Uterus (tissue), 2 donors: ENCODE results near the gene CHRNA10.

Experiments
- POLR2A ChIP-seq, 2 donors: fragments of 450-650 bp; IDR thresholded peaks; one replicate each; pipeline ENCODE4 v1.6.1; 2016; ENCODE audit warnings: antibody characterized with exemption in 2 of 2, mild to moderate bottlenecking in 1 of 2, moderate library complexity in 1 of 2
- TF ChIP-seq, protein P1 (sequence below), 4 experiments: fragments of 200-600 bp in 2 of 4; fragments of 450-650 bp in 2 of 4; sonication (generic) in 2 of 4; IDR thresholded peaks; one replicate each; pipeline ENCODE4 v1.5.1; 2016 to 2019; ENCODE audit warnings: antibody characterized with exemption in 4 of 4, mild to moderate bottlenecking in 2 of 4, moderate library complexity in 1 of 4

DNA sequence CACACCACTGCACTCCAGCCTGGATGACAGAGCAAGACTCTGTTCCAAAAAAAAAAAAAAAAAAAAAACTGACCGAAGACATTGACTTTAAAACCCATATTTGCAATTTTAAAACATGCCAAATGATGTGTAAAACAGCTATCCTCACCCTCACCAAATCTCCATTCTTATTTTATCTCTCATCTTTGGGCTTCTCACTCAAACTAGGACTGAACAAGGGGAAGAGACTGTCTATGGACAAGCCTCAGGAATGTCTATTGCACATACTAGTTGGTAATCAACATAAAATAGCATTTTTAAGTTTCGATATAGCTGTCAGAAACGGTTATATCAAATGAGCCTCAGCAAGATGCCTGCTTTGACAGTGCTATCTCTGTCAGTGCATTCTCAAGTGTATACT lies 7.9 kb upstream of the CHRNA10 start:
- TF ChIP-seq, protein P1, sequence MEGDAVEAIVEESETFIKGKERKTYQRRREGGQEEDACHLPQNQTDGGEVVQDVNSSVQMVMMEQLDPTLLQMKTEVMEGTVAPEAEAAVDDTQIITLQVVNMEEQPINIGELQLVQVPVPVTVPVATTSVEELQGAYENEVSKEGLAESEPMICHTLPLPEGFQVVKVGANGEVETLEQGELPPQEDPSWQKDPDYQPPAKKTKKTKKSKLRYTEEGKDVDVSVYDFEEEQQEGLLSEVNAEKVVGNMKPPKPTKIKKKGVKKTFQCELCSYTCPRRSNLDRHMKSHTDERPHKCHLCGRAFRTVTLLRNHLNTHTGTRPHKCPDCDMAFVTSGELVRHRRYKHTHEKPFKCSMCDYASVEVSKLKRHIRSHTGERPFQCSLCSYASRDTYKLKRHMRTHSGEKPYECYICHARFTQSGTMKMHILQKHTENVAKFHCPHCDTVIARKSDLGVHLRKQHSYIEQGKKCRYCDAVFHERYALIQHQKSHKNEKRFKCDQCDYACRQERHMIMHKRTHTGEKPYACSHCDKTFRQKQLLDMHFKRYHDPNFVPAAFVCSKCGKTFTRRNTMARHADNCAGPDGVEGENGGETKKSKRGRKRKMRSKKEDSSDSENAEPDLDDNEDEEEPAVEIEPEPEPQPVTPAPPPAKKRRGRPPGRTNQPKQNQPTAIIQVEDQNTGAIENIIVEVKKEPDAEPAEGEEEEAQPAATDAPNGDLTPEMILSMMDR (IDR thresholded peaks at IDR 0.05): no peak
- no peak for TF ChIP-seq POLR2A (IDR thresholded peaks at IDR 0.05)
